ENCODE data around the gene UGT2A2.

GRCh38 chr4:69642961-69643360 is 3.5 kb upstream of the UGT2A2 start:
- no peak for TF ChIP-seq CTCF (IDR thresholded peaks at IDR 0.05)
- TF ChIP-seq EZH2 (IDR thresholded peaks at IDR 0.05): no peak
